ENCODE results near the gene CCDC122. TPM values are rescaled to one million over a fixed set of nuclear protein-coding genes. Genes with fewer than 3 reads are reported as not detected.

The CCDC122 gene
- 1 to 10 TPM; 1.3 to 5.1 (median 2.1) TPM for total RNA-seq

GRCh38 chr13:43878892-43879754 is at the start of gene CCDC122:
Gene CCDC122, minus strand, starts transcription at chr13:43879740. Its CDS starts 10,364 bp downstream, at chr13:43869376.
- WGBS, 2 donors = 0 to 1% methylated on average over 39 to 53 of the region's 78 CpGs

GRCh38 chr13:43924549-43925245 is 45.2 kb upstream of the CCDC122 start:
- intact Hi-C loops (cut with DNase I; ENCODE audit: low total_unique reads) = no loop called here
- TF ChIP-seq CTCF (IDR thresholded peaks at IDR 0.05) (no peak), POLR2A (IDR thresholded peaks at IDR 0.05) (no peak)
- 84 to 94% methylated on average over 5 of the region's 5 CpGs for WGBS, 2 donors
- no peak for DNase-seq (ENCODE audit: low spot score in 2 of 2)
- no peak overlapping the region for H3K4me3 ChIP-seq (ENCODE audit: low read depth, poor library complexity, severe bottlenecking)

More at GRCh38 chr13:43878892-43879754, at the start of gene CCDC122:
- peak within 1 kb of the TSS; percentile 79 for H3K4me3 ChIP-seq (ENCODE audit: low read depth, poor library complexity, severe bottlenecking)
- DNase-seq (ENCODE audit: low spot score in 2 of 2) = peak; percentile 72 to 96
- TF ChIP-seq POLR2A (IDR thresholded peaks at IDR 0.05) (peak in 1 of 2 donors; percentile 24), CTCF (IDR thresholded peaks at IDR 0.05) (no peak)
- intact Hi-C loops (cut with DNase I; ENCODE audit: low total_unique reads) = no loop called here

GRCh38 chr13:43920965-43921674 is 41.6 kb upstream of the CCDC122 start:
- no peak overlapping the region for H3K4me3 ChIP-seq (ENCODE audit: low read depth, poor library complexity, severe bottlenecking)
- intact Hi-C loops (cut with DNase I; ENCODE audit: low total_unique reads) = no loop called here
- DNase-seq (ENCODE audit: low spot score in 2 of 2) = no peak
- TF ChIP-seq POLR2A (IDR thresholded peaks at IDR 0.05) (no peak), CTCF (IDR thresholded peaks at IDR 0.05) (no peak)
- WGBS, 2 donors = 100% methylated on average over 1 of the region's 1 CpG

- H3K4me3 ChIP-seq (ENCODE audit: low read depth, poor library complexity, severe bottlenecking) = no peak overlapping the region
- intact Hi-C loops (cut with DNase I; ENCODE audit: low total_unique reads) = no loop called here
- WGBS, 2 donors = 57 to 61% methylated on average over 5 of the region's 5 CpGs
- DNase-seq (ENCODE audit: low spot score in 2 of 2) = no peak
- TF ChIP-seq CTCF (IDR thresholded peaks at IDR 0.05) (no peak), POLR2A (IDR thresholded peaks at IDR 0.05) (no peak)
Measured at GRCh38 chr13:43918636-43919035, 39.1 kb upstream of the CCDC122 start.

- intact Hi-C loops (cut with DNase I; ENCODE audit: low total_unique reads) = no loop called here
- DNase-seq (ENCODE audit: low spot score in 2 of 2) = no peak
- TF ChIP-seq CTCF (IDR thresholded peaks at IDR 0.05) (no peak), POLR2A (IDR thresholded peaks at IDR 0.05) (no peak)
- no peak overlapping the region for H3K4me3 ChIP-seq (ENCODE audit: low read depth, poor library complexity, severe bottlenecking)
- WGBS, 2 donors = 21 to 50% methylated on average over 2 of the region's 2 CpGs
Measured at GRCh38 chr13:43916828-43917227, 37.3 kb upstream of the CCDC122 start.

All from lower leg skin (tissue), 4 donors.